AG09319 (cell line): Measurements from ENCODE around the gene FYTTD1.
"Not testable (repeated sequence)": the region's sequence is repeated elsewhere in the genome, so short reads cannot be mapped to it uniquely, and the experiment has no call there.

Experiments used
- DNase-seq: peaks from one replicate; pipeline ENCODE4 v3.0.0-alpha.2; 2010; ENCODE audit warnings: low read depth; ENCODE audit errors: extremely low read depth
- TF ChIP-seq, protein P1 (sequence below): IDR thresholded peaks from 2 replicates; pipeline ENCODE4 v1.5.1; 2011; ENCODE audit warnings: low read depth, mild to moderate bottlenecking, inconsistent platforms, low read length, moderate library complexity

Gene FYTTD1, protein sequence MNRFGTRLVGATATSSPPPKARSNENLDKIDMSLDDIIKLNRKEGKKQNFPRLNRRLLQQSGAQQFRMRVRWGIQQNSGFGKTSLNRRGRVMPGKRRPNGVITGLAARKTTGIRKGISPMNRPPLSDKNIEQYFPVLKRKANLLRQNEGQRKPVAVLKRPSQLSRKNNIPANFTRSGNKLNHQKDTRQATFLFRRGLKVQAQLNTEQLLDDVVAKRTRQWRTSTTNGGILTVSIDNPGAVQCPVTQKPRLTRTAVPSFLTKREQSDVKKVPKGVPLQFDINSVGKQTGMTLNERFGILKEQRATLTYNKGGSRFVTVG

DNA sequence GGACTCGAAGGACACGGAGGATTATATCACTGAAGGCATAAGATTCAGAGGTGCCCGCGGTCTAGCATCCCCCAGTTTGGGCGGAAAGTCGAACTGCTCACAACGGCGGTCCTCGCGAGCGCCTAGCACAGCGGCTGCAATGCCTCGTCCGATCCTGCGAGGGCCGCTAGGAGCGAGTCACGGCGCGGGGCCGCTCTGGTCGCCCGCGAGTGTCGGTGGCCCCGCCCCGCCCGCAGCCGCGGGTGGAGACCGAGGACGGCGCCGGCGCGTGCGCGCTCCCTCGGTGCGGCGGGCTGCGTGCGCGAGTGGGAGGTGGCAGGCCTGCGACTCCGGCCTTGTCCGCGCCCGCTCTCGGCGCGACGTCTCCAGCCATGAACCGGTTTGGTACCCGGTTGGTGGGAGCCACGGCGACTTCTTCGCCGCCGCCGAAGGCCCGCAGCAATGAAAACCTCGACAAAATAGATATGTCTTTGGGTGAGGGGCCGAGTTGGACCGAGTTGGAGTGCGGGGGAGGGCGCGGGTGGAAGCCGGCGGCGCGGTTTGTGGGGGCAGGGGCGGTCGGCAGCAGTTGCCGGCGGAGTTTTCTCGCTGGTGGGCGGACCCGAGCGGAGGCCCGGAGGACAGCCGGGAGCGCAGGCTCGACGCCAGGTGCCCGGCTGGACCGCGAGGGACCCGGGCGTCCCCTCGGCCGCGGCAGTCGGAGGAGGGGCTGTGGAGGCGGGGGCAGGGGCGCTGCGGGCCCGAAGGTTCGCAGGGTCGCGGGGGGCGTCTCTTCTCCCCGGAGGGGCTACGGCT is at the start of gene FYTTD1:
TSS of gene FYTTD1 (plus strand) at position 283 of the 795 bp plus-strand sequence. CDS start at position 372, 89 bp downstream.
- DNase-seq, result peak; percentile 54

DNA sequence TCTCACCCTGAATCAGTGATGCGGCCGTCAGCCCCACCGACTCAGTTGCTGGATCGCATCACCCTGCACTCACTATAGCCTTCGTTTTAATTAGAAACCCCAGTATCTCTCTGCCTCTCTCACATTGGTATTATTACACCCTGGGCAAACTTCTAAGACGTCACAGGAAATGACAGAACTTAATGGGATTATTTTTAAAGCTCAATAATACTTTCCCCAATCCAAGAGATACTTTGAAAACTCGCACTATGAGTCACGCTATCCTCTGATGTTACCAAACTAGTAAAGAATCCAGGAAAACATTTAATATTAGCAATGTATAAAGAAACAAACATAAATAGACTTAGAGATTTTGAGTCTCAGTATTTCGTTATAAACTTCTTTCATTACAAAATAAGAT is 49.6 kb upstream of the FYTTD1 start:
- TF ChIP-seq, protein P1, sequence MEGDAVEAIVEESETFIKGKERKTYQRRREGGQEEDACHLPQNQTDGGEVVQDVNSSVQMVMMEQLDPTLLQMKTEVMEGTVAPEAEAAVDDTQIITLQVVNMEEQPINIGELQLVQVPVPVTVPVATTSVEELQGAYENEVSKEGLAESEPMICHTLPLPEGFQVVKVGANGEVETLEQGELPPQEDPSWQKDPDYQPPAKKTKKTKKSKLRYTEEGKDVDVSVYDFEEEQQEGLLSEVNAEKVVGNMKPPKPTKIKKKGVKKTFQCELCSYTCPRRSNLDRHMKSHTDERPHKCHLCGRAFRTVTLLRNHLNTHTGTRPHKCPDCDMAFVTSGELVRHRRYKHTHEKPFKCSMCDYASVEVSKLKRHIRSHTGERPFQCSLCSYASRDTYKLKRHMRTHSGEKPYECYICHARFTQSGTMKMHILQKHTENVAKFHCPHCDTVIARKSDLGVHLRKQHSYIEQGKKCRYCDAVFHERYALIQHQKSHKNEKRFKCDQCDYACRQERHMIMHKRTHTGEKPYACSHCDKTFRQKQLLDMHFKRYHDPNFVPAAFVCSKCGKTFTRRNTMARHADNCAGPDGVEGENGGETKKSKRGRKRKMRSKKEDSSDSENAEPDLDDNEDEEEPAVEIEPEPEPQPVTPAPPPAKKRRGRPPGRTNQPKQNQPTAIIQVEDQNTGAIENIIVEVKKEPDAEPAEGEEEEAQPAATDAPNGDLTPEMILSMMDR, result no peak
- no peak for DNase-seq

More for the DNA sequence above, at the start of gene FYTTD1:
- TF ChIP-seq, protein P1, result peak; percentile 30; the same call in 1 of the 2 replicates

DNA sequence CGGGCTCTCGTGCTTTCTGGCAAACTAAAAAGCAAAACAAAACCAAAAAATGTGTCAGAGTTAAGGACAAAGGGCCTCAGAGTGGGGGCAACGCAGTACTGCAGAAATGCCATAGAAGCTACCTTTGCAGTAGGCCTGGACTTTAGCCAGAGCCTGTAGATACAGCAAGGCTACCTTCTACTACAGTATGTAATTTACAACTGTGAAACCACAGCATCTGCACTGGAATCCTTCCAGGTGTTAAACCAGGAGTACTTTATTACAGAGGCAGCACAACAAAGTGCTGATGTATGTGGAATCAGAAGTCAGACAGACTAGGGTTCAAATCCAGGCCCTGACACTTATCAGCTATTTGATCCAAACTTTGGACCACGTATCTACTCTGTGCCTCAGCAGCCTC is 47.8 kb upstream of the FYTTD1 start:
- no peak for DNase-seq
- TF ChIP-seq, protein P1, result no peak

DNA sequence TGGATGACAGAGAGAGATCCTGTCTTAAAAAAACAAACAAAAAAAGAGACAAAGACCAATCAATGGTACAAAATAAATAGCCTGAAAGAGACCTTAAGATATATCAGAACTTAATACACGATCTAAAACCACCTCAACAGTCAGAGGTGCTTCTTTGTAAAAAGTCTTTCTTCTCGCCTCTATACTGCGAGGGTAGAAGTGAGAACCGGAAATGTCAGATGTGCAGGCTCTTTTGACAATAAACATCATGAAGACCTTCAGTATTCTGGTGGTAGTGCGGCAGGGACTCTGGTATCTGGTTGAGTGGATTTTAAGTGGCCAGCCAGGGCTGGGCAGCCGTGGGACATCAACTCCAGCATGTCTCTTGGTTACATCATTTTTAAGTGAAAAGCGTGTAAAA is 43.0 kb upstream of the FYTTD1 start:
- DNase-seq, result no peak
- TF ChIP-seq, protein P1, result no peak

DNA sequence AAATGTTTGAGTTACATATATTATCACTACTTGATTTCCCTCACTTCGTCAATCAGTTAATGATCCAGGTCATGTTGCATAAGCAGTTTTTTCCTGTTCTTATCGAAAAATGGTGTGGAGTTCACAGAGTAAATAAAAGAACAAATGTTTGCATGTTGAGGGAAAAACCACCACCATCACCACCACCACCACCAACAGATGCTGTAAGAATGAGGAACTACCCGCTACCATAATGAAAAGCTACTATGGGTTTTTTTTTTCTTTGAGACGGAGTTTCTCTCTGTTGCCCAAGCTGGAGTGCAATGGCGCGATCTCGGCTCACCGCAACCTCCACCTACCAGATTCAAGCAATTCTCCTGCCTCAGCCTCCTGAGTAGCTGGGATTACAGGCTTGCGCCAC is 40.5 kb upstream of the FYTTD1 start:
- TF ChIP-seq, protein P1, result no peak

DNA sequence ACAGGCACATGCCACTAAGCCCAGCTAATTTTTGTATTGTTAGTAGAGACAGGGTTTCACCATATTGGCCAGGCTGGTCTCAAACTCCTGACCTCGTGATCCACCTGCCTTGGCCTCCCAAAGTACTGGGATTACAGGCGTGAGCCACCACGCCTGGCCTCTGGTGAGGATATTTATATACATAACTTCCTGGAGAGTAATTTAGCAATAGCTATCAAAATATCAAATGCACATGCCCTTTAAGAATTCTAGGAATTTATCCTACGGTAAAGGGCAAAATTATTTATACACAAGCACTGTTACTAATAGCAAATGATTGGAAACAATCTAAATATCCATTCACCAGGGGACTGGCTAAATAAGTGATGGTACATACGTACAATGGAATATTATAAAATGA is 38.7 kb upstream of the FYTTD1 start:
- not testable (repeated sequence) for DNase-seq

More for the DNA sequence above, 40.5 kb upstream of the FYTTD1 start:
- no peak for DNase-seq

DNA sequence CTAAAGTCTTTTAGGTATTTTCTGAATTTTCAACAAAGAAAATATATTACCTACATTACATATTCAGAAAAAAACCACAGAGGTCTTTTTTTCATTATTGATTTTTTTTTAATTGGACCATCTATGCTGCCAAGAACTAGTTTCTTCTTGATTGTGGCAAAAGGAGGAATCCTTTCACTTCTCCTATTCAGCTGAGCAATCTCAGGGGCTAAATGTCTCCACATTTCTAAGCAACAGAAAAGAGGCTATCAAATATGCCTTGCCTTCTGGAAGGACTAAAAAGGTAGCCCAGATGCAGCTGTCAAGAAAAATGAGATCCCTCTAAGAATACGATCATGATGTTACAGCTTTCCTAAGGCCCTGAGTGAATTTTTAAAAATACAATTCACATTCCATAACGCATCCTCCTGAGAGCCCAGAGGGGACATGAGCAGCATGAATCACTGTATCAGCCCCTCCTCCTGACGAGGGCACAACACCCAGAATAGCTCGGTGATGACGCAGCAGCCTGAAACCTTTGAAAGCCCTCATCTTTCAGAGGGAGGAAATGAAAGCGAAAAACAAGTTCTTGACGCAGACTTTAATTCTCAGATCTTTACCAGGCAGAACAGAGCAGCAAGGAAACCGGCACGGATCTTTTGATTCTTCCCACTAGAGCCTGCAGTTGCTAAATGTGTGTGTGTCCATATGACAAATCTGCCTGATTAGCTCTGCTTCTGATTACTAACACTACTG is 37.5 kb upstream of the FYTTD1 start:
- TF ChIP-seq, protein P1, result no peak
- DNase-seq, result peak; percentile 74
